Limb (tissue), 2 donors: ENCODE results near the gene PSAPL1.

Experiments
- DNase-seq, 2 donors: peaks; one replicate each; pipeline ENCODE4 v3.0.0-alpha.2; 2016; ENCODE audit errors: extremely low spot score in 2 of 2

Gene PSAPL1

DNA sequence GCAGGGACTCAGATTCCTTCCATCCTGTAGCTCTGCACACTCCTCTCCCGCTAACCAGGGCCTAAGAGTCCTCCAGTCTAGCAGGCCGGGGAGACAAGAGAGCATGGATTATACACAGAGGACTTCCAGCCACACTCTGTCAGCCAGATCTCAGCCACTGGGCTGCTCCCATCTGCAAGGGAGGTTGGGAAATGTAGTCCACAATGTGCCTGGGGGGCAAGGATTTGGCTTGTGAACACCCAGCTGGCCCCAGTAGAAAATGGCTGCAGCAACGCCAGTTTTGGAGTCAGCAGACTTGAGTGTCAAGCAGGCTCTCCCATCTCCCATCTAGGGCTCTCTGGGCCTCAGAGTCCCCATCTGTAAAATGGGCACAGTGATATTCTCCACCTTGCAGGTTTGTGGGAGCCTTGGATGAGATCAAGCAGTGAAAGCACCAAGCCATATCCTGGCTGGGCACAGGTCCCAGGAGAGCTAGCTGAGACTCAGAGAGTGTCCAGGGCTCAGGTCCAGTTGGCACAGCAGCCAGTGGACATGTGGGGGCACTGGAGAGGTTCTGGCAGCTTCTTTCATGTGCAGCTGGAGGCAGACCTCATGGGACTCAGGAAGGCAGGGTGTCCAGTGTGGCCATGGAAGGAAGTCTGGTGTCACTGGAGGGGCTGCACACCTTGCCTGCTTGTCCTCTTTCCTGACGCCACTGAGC lies 14.6 kb downstream of the PSAPL1 start:
- peak in 1 of 2 donors; percentile 22 for DNase-seq

- DNase-seq, result no peak
Observed at GRCh38 chr4:7418131-7418943, 16.4 kb downstream of the PSAPL1 start.

- no peak for DNase-seq
Observed at GRCh38 chr4:7417639-7418038, 17.1 kb downstream of the PSAPL1 start.

- peak in 1 of 2 donors; percentile 25 for DNase-seq
Observed at GRCh38 chr4:7416745-7417432, 17.8 kb downstream of the PSAPL1 start.

- DNase-seq, result no peak
Observed at GRCh38 chr4:7415927-7416686, 18.6 kb downstream of the PSAPL1 start.

DNA sequence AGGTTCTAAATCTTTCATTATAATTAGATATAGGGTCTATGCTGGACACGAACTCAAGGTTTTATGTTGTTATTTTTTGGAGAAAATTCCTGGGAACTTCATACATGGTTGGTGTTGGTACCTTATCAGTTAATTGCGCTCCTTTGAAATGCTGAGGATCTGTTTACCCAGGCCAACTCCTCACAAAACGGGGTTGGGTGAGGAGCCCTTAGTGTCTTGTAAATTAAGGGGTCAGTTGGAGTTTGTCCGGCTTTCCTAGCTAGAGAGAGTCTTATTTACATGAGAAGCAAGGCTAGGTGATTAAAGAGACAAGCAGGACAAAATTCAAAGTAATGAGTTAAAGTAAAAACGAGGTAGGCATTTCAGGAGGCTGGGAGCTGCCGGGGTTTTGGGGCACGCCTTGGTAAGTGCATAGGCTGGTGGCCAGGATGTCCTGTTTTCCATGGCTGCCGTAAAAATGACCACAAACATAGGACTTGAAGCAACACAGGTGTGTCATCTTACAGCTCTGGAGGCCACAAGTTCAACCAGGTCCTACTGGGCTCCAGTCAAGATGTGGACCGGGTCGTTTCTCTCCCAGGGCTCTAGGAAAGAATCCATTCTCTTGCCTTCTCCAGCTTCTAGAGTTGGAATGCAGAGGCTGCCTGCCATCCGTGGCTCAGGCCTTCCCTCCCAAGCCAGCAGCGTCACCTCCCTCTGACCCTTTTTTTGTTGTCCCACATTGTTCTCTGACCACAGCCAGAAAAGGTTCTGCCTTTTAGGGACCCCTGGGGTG lies 19.8 kb downstream of the PSAPL1 start:
- no peak for DNase-seq

GRCh38 chr4:7414046-7414445 lies 20.7 kb downstream of the PSAPL1 start:
- DNase-seq, result peak in 1 of 2 donors; percentile 16

- DNase-seq, result peak in 1 of 2 donors; percentile 20
Observed at GRCh38 chr4:7412554-7412912, 22.2 kb downstream of the PSAPL1 start.

- peak in 1 of 2 donors; percentile 39 for DNase-seq
Observed at GRCh38 chr4:7411896-7412553, 22.7 kb downstream of the PSAPL1 start.

DNA sequence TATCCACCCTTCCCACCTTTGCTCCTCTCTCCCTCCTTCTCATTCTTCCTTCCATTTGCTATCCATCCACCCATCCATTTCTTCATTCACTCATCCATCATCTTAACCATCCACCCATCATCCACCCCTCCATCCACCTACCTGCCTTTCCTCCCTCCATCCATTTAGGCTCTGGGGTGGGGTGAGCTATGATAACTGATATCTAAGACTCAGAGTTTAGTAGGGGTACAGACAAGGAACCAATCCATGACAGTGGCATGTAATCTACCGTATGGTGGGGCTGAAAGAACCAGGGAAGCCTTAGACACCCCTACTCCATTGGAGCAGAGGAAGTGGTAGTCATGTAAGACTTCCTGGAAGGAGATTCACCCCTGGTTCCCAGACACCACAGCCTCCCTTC lies 23.2 kb downstream of the PSAPL1 start:
- no peak for DNase-seq

- peak; percentile 35 to 60 for DNase-seq
Observed at GRCh38 chr4:7410446-7410845, 24.3 kb downstream of the PSAPL1 start.

DNA sequence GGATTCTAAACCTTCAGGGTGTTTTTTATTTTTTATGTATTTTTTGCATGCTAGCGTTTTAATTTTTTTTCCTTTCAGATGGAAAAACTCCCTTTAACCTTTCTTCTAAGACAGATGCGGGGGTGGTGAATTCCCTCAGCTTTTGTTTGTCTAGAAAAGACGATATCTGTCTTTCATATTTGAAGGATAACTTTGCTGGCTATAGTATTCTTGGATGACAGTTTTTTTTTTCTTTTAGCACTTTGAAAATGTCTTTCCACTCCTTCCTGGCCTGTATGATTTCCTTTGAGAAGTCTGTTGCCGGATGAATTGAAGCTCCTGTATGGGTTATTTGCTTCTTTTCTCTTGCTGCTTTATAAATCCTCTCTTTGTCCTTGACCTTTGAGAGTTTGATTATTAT lies 26.6 kb downstream of the PSAPL1 start:
- DNase-seq, result no peak

DNA sequence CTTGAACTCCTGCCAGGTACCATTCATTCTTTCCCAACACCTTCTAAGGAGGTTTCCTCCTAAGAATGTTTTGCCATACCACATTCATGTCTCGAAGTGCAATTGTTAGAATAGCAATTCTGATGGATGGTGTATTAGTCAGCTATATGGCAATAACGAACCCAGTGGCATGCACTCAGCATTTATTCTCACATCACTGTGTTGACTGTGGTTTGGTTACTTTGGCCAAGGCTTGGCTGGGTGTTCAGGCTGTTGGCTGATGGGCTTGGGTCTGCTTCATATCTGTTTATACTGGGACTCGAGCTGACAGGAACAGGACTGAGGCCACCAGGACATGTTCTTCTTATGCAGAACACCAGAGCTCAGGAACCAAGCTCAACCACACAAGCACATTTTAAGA lies 31.7 kb downstream of the PSAPL1 start:
- DNase-seq, result no peak

GRCh38 chr4:7402526-7402925 lies 32.2 kb downstream of the PSAPL1 start:
- no peak for DNase-seq

DNA sequence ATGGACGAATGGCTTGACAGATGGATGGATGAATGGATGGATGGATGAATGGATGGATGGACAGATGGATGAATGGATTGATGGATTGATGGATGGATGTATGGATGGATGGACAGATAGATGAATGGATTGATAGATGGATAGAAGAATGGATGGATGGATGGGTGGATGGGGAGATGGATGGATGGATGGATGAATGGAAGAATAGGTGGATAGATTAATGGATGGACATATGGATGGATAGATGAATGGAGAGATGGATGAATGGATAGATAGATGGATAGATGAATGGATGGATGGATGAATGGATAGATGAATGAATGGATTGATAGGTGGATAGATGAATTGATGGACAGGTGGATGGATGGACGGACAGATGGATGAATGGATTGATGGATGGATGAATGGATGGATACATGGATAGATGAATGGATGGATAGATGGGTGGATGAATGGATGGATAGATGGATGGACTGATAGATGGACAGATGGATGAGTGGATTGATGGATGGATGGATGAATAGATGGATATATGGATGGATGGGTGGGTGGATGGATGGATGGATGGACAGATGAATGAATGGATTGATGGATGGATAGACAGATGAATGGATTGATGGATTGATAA lies 33.9 kb downstream of the PSAPL1 start:
- no peak for DNase-seq

DNA sequence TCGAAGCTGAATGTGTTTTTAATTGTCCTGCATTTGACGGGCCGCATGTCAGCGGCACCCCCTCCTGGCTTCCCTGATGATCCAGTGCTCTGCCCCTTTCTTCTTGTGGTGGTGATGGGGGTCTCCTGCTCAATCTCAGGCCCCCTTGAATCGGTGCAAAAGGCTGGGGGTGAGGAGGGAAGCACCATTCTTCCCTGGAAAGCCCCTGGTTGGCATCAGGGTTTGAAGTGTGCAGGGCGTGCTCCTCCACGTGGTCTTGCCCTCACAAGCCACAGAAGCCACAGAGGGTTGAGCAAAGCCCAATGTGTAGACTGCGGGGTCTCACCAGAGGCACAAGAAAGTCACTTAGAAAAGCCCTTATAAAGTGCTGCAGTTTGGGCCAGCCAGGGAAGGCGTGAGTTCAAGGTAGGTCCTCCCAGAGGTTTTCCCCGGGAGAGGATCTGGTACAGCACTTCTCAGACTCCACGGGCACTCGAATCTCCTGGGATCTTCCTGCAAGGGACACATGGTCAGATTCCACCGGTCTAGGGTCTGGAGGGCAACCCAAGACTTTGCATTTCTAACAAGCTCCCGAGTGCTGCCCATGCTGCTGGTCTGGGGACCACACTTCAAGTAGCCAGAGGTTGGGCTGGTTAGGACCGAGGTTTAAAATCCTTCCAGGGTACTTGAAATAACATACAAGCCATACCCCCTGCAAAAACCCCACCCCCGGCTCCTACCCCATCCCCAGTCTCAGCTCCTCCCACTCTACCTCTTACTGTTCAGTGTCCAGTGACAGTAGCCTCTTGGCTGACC lies 35.1 kb downstream of the PSAPL1 start:
- DNase-seq, result no peak

- peak in 1 of 2 donors; percentile 24 for DNase-seq
Observed at GRCh38 chr4:7398788-7399439, 35.8 kb downstream of the PSAPL1 start.

DNA sequence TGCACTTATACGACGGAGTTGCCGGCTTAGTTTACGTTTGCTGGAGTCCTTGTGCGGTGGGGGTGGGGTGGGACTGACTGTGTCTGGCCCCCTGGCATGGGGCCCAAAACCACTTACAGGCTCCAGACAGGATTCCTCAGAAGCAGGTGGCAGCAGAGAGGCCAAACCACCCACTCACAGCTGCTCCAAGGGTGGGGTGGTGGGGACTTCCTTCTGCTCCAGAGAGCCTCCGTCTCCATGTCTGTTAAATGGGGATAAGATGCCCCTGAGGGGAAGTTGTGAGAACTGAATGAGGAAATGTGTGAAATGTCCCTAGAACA lies 36.7 kb downstream of the PSAPL1 start:
- peak; percentile 77 to 84 for DNase-seq
